HFFc6 (cell line): ENCODE data around the gene CNNM4. TPM values are rescaled to one million over a fixed set of nuclear protein-coding genes. Genes with fewer than 3 reads are reported as not detected.

ENCODE experiments used
- DNase-seq: peaks from one replicate; pipeline ENCODE4 v3.0.0-alpha.2; 2018
- H3K27ac Mint-ChIP-seq: 2 replicates; pipeline ENCODE4 v1.8.0; 2020; ENCODE audit warnings: mild to moderate bottlenecking, mixed read lengths
- H3K27me3 Mint-ChIP-seq: 2 replicates; pipeline ENCODE4 v1.8.0; 2021; ENCODE audit warnings: mild to moderate bottlenecking, moderate library complexity, mixed read lengths; ENCODE audit not compliant: insufficient read depth
- H3K36me3 Mint-ChIP-seq: 2 replicates; pipeline ENCODE4 v1.8.0; 2021; ENCODE audit warnings: low read depth, mixed read lengths
- H3K4me1 Mint-ChIP-seq: 2 replicates; pipeline ENCODE4 v1.8.0; 2020; ENCODE audit warnings: low read depth, mixed read lengths
- H3K4me3 Mint-ChIP-seq: 2 replicates; pipeline ENCODE4 v1.8.0; 2020; ENCODE audit warnings: mild to moderate bottlenecking, moderate library complexity, mixed read lengths
- H3K9me3 Mint-ChIP-seq: 2 replicates; pipeline ENCODE4 v1.8.0; 2020; ENCODE audit warnings: mild to moderate bottlenecking, mixed read lengths
- CTCF ChIP-seq: fragments of 200-600 bp; sonication (generic); IDR thresholded peaks from 2 replicates; pipeline ENCODE4 v1.5.0; 2021; ENCODE audit warnings: antibody characterized with exemption, mild to moderate bottlenecking
- total RNA-seq, 6 experiments: library from RNA; stranded (reverse); fragmentation: NEBNext Ultra II Directional; extraction: Animal tissue kit (Norgen Biotek cat#: 25700); gene quantifications; 2 replicates in 1 of 6; 3 replicates in 5 of 6; pipeline ENCODE4 v1.2.3, GENCODE V29; 2021

CNNM4 gene
- total RNA-seq, 6 experiments from 2014 or later = 4.4 to 5.4 (median 5.1) TPM

- Mint-ChIP-seq H3K27me3 (peaks cover 2% of the 10 kb centered on the region; the same call in 1 of the 2 replicates), H3K4me3 (no peak overlapping the region), H3K36me3 (peaks cover 1% of the 10 kb centered on the region), H3K27ac (no peak overlapping the region), H3K9me3 (no peaks in the 10 kb centered on the region), H3K4me1 (no peaks in the 10 kb centered on the region)
- DNase-seq = no peak
- TF ChIP-seq CTCF = no peak
Observed at GRCh38 chr2:96847586-96847985, 86.9 kb downstream of the CNNM4 start.

GRCh38 chr2:96848264-96848663 lies 87.6 kb downstream of the CNNM4 start:
- no peak overlapping the region for H3K27ac Mint-ChIP-seq
- no peak for TF ChIP-seq CTCF
- H3K4me3 Mint-ChIP-seq = no peak overlapping the region
- H3K27me3 Mint-ChIP-seq = no peaks in the 10 kb centered on the region; the same call in 1 of the 2 replicates
- peaks cover 8% of the 10 kb centered on the region for H3K36me3 Mint-ChIP-seq
- no peak for DNase-seq
- H3K4me1 Mint-ChIP-seq = no peaks in the 10 kb centered on the region
- no peaks in the 10 kb centered on the region for H3K9me3 Mint-ChIP-seq

- no peak for DNase-seq
- Mint-ChIP-seq H3K27ac (no peak overlapping the region), H3K9me3 (no peaks in the 10 kb centered on the region), H3K4me3 (no peak overlapping the region), H3K4me1 (peaks cover 16% of the 10 kb centered on the region), H3K36me3 (peaks cover 10% of the 10 kb centered on the region), H3K27me3 (no peaks in the 10 kb centered on the region; the same call in 1 of the 2 replicates)
- TF ChIP-seq CTCF = no peak
Observed at GRCh38 chr2:96852667-96853066, 92.0 kb downstream of the CNNM4 start.

- H3K27ac Mint-ChIP-seq = no peak overlapping the region
- peaks cover 16% of the 10 kb centered on the region for H3K4me1 Mint-ChIP-seq
- H3K9me3 Mint-ChIP-seq = no peaks in the 10 kb centered on the region
- no peak for TF ChIP-seq CTCF
- no peak overlapping the region for H3K4me3 Mint-ChIP-seq
- DNase-seq = no peak
- no peaks in the 10 kb centered on the region; the same call in 1 of the 2 replicates for H3K27me3 Mint-ChIP-seq
- H3K36me3 Mint-ChIP-seq = peaks cover 10% of the 10 kb centered on the region
Observed at GRCh38 chr2:96853321-96853720, 92.6 kb downstream of the CNNM4 start.

GRCh38 chr2:96856776-96857666 lies 96.3 kb downstream of the CNNM4 start:
- H3K27ac Mint-ChIP-seq = peak overlapping the region; percentile 38
- no peak for TF ChIP-seq CTCF
- peak; percentile 27 for DNase-seq
- H3K27me3 Mint-ChIP-seq = peaks cover 3% of the 10 kb centered on the region
- H3K4me1 Mint-ChIP-seq = peaks cover 16% of the 10 kb centered on the region
- H3K9me3 Mint-ChIP-seq = no peaks in the 10 kb centered on the region
- H3K4me3 Mint-ChIP-seq = peak overlapping the region; percentile 88
- H3K36me3 Mint-ChIP-seq = peaks cover 10% of the 10 kb centered on the region
